Stomach (tissue), 9 donors: Measurements from ENCODE around the gene UBQLN3. TPM values are rescaled to one million over a fixed set of nuclear protein-coding genes. Genes with fewer than 3 reads are reported as not detected.

ENCODE experiments used
- DNase-seq, 2 donors: peaks; one replicate each; pipeline versions ENCODE4 v3.0.0 to v3.0.0-alpha.2; 2013 to 2019
- H3K27ac ChIP-seq, 5 donors: fragments of 200-600 bp in 4 of 5; sonication (generic) in 4 of 5; one replicate each; pipeline ENCODE4 v1.5.1; 2013 to 2019; ENCODE audit warnings: mild to moderate bottlenecking in 1 of 5, moderate library complexity in 1 of 5
- H3K27me3 ChIP-seq, 3 donors: fragments of 200-600 bp; sonication (generic); one replicate each; pipeline ENCODE4 v1.5.1; 2017 to 2019; ENCODE audit warnings: mixed run types in 1 of 3
- H3K36me3 ChIP-seq, 4 donors: fragments of 200-600 bp; sonication (generic); 1 replicate in 3 of 4; 2 replicates in 1 of 4; pipeline ENCODE4 v1.5.1; 2016 to 2019
- H3K4me1 ChIP-seq, 4 donors: fragments of 200-600 bp; sonication (generic); one replicate each; pipeline ENCODE4 v1.5.1; 2016 to 2019
- H3K4me3 ChIP-seq, 4 donors: fragments of 200-600 bp; sonication (generic) in 3 of 4; one replicate each; pipeline ENCODE4 v1.5.1; 2016 to 2019; ENCODE audit warnings: mild to moderate bottlenecking in 1 of 4
- H3K9me3 ChIP-seq, 4 donors: fragments of 200-600 bp; sonication (generic); one replicate each; pipeline ENCODE4 v1.5.1; 2016 to 2019
- EP300 ChIP-seq: sonication (generic); formaldehyde crosslinking; IDR thresholded peaks from one replicate; pipeline ENCODE4 v1.6.1; 2017; ENCODE audit warnings: antibody characterized with exemption
- POLR2A ChIP-seq, 4 donors: fragments of 450-650 bp; IDR thresholded peaks; one replicate each; pipeline ENCODE4 v1.6.1; 2016; ENCODE audit warnings: antibody characterized with exemption in 4 of 4, control low read depth in 2 of 4, mild to moderate bottlenecking in 1 of 4, moderate library complexity in 1 of 4
- POLR2AphosphoS5 ChIP-seq, 3 donors: sonication (generic); formaldehyde crosslinking; IDR thresholded peaks; one replicate each; pipeline ENCODE4 v1.6.1; 2016; ENCODE audit warnings: antibody characterized with exemption in 3 of 3
- WGBS, 5 donors: extraction: QIAGEN DNeasy Blood & Tissue Kit in 3 of 5; methylation state at CpG; one replicate each; pipeline versions ENCODE4 v1.1.5 to v1.1.7; 2013 to 2018; 5-methylcytosine and 5-hydroxymethylcytosine counted together
- intact Hi-C: fragments of 100-400 bp; cut with DNase I; formaldehyde crosslinking; loops from one replicate; pipeline ENCODE4 v1.15.1; 2023; ENCODE audit warnings: low total_unique reads
- polyA plus RNA-seq, 3 donors: library from polyadenylated mRNA; stranded (reverse); fragments of 200-250 nt; gene quantifications; one replicate each; pipeline ENCODE4 v1.2.3, GENCODE V29; 2013
- total RNA-seq, 5 donors: library from RNA; depleted of rRNA; stranded (reverse); fragments of >200 nt; gene quantifications; one replicate each; pipeline versions ENCODE4 v1.1.0 to v1.2.3, GENCODE V29; 2014 to 2016
- TF ChIP-seq, protein P1 (sequence below), 7 experiments: fragments of 450-650 bp in 4 of 7; fragments of 200-600 bp in 3 of 7; sonication (generic) in 3 of 7; IDR thresholded peaks; one replicate each; pipeline ENCODE4 v1.5.1; 2016 to 2019; ENCODE audit warnings: antibody characterized with exemption in 7 of 7, control low read depth in 2 of 7, mild to moderate bottlenecking in 1 of 7
- donor health status: healthy with polysubstance abuse.
- donor health status: Bipolar disorder and iron deficiency.
- donor health status: healthy.

UBQLN3 gene
- total and polyA plus RNA-seq, 8 donors, result 1.1 TPM; not detected in 7

- no peaks in the 10 kb centered on the region for H3K27me3 ChIP-seq
- WGBS, 5 donors, result 88 to 93% (median 90%) methylated on average over 14 of the region's 14 CpGs
- no peaks in the 10 kb centered on the region for H3K4me1 ChIP-seq
- no peak for DNase-seq
- TF ChIP-seq POLR2A (IDR thresholded peaks at IDR 0.05) (no peak), EP300 (no peak), POLR2AphosphoS5 (IDR thresholded peaks at IDR 0.05) (no peak)
- TF ChIP-seq, protein P1, sequence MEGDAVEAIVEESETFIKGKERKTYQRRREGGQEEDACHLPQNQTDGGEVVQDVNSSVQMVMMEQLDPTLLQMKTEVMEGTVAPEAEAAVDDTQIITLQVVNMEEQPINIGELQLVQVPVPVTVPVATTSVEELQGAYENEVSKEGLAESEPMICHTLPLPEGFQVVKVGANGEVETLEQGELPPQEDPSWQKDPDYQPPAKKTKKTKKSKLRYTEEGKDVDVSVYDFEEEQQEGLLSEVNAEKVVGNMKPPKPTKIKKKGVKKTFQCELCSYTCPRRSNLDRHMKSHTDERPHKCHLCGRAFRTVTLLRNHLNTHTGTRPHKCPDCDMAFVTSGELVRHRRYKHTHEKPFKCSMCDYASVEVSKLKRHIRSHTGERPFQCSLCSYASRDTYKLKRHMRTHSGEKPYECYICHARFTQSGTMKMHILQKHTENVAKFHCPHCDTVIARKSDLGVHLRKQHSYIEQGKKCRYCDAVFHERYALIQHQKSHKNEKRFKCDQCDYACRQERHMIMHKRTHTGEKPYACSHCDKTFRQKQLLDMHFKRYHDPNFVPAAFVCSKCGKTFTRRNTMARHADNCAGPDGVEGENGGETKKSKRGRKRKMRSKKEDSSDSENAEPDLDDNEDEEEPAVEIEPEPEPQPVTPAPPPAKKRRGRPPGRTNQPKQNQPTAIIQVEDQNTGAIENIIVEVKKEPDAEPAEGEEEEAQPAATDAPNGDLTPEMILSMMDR (IDR thresholded peaks at IDR 0.05), result no peak
- H3K27ac ChIP-seq, result no peak overlapping the region
- H3K4me3 ChIP-seq, result no peak overlapping the region
- H3K36me3 ChIP-seq, result no peaks in the 10 kb centered on the region
- H3K9me3 ChIP-seq, result no peaks in the 10 kb centered on the region
- intact Hi-C loops, result no loop called here
Measured at GRCh38 chr11:5460983-5461621, 48.7 kb downstream of the UBQLN3 start.

Other genes with a start within 250 kb of the UBQLN3 start
- 1 to 10 TPM in 1 of 5 donors, not detected in 4; 1.3 TPM for gene HBE1, start 240.0 kb downstream of the UBQLN3 start, total RNA-seq
- not detected for gene HBE1, start 240.0 kb downstream of the UBQLN3 start, polyA plus RNA-seq
- not detected for gene OR51B4, start 208.0 kb downstream of the UBQLN3 start, total RNA-seq
- not detected for gene OR51B4, start 208.0 kb downstream of the UBQLN3 start, polyA plus RNA-seq
- under 1 TPM in 1 of 5 donors, not detected in 4; 0.92 TPM for gene OR51B2, start 185.7 kb downstream of the UBQLN3 start, total RNA-seq
- gene OR51B2, start 185.7 kb downstream of the UBQLN3 start, polyA plus RNA-seq, result not detected
- 1 to 10 TPM in 1 of 5 donors, under 1 TPM in 1, not detected in 3; 0.92 to 1.2 TPM for gene OR51B5, start 166.4 kb downstream of the UBQLN3 start, total RNA-seq
- gene OR51B5, start 166.4 kb downstream of the UBQLN3 start, polyA plus RNA-seq, result not detected
- gene OR51B6, start 158.4 kb downstream of the UBQLN3 start, total RNA-seq, result not detected
- not detected for gene OR51B6, start 158.4 kb downstream of the UBQLN3 start, polyA plus RNA-seq
- gene OR51M1, start 126.1 kb downstream of the UBQLN3 start, total RNA-seq, result not detected
- not detected for gene OR51M1, start 126.1 kb downstream of the UBQLN3 start, polyA plus RNA-seq
- not detected for gene OR51Q1, start 87.8 kb downstream of the UBQLN3 start, total RNA-seq
- not detected for gene OR51Q1, start 87.8 kb downstream of the UBQLN3 start, polyA plus RNA-seq
- gene OR51I1, start 68.4 kb downstream of the UBQLN3 start, total RNA-seq, result not detected
- gene OR51I1, start 68.4 kb downstream of the UBQLN3 start, polyA plus RNA-seq, result not detected
- gene OR51I2, start 60.6 kb downstream of the UBQLN3 start, total RNA-seq, result not detected
- gene OR51I2, start 60.6 kb downstream of the UBQLN3 start, polyA plus RNA-seq, result not detected
- not detected for gene OR52D1, start 21.3 kb downstream of the UBQLN3 start, total RNA-seq
- gene OR52D1, start 21.3 kb downstream of the UBQLN3 start, polyA plus RNA-seq, result not detected
- gene UBQLNL, start 6.7 kb upstream of the UBQLN3 start, total RNA-seq, result under 1 TPM in 1 of 5 donors, not detected in 4; 0.92 TPM
- gene UBQLNL, start 6.7 kb upstream of the UBQLN3 start, polyA plus RNA-seq, result under 1 TPM; 0.12 to 0.80 (median 0.31) TPM
- 10 to 100 TPM in 1 of 5 donors, 1 to 10 TPM in 1, under 1 TPM in 1, not detected in 2; 0.58 to 21.0 (median 1.3) TPM for gene OR52H1, start 38.6 kb upstream of the UBQLN3 start, total RNA-seq
- not detected for gene OR52H1, start 38.6 kb upstream of the UBQLN3 start, polyA plus RNA-seq
- gene OR52B6, start 70.9 kb upstream of the UBQLN3 start, total RNA-seq, result not detected
- gene OR52B6, start 70.9 kb upstream of the UBQLN3 start, polyA plus RNA-seq, result not detected
- 10 to 100 TPM in 1 of 5 donors, 1 to 10 TPM in 1, under 1 TPM in 1, not detected in 2; 0.87 to 10.3 (median 2.6) TPM for gene TRIM6, start 86.7 kb upstream of the UBQLN3 start, total RNA-seq
- 1 to 10 TPM; 1.1 to 2.3 (median 1.2) TPM for gene TRIM6, start 86.7 kb upstream of the UBQLN3 start, polyA plus RNA-seq
- gene TRIM34, start 115.0 kb upstream of the UBQLN3 start, total RNA-seq, result 10 to 100 TPM in 1 of 5 donors, 1 to 10 TPM in 2, under 1 TPM in 1, not detected in 1; 0.29 to 11.4 (median 2.6) TPM
- 1 to 10 TPM; 2.9 to 8.7 (median 3.7) TPM for gene TRIM34, start 115.0 kb upstream of the UBQLN3 start, polyA plus RNA-seq
- gene TRIM5, start 175.1 kb upstream of the UBQLN3 start, total RNA-seq, result 10 to 100 TPM in 4 of 5 donors, not detected in 1; 12.6 to 81.4 (median 28.0) TPM
- 1 to 10 TPM; 4.2 to 9.5 (median 9.0) TPM for gene TRIM5, start 175.1 kb upstream of the UBQLN3 start, polyA plus RNA-seq
- gene TRIM22, start 179.8 kb upstream of the UBQLN3 start, total RNA-seq, result 100 to 1,000 TPM in 1 of 5 donors, 10 to 100 TPM in 4; 34.8 to 131 (median 39.1) TPM
- gene TRIM22, start 179.8 kb upstream of the UBQLN3 start, polyA plus RNA-seq, result 10 to 100 TPM; 12.4 to 39.4 (median 14.4) TPM
- under 1 TPM in 1 of 5 donors, not detected in 4; 0.18 TPM for gene OR56B1, start 226.5 kb upstream of the UBQLN3 start, total RNA-seq
- gene OR56B1, start 226.5 kb upstream of the UBQLN3 start, polyA plus RNA-seq, result not detected
- not detected for gene OR52N4, start 244.3 kb upstream of the UBQLN3 start, total RNA-seq
- gene OR52N4, start 244.3 kb upstream of the UBQLN3 start, polyA plus RNA-seq, result under 1 TPM in 1 of 3 donors, not detected in 2; 0.10 TPM